Measurements from ENCODE around the gene ENAM.

DNA sequence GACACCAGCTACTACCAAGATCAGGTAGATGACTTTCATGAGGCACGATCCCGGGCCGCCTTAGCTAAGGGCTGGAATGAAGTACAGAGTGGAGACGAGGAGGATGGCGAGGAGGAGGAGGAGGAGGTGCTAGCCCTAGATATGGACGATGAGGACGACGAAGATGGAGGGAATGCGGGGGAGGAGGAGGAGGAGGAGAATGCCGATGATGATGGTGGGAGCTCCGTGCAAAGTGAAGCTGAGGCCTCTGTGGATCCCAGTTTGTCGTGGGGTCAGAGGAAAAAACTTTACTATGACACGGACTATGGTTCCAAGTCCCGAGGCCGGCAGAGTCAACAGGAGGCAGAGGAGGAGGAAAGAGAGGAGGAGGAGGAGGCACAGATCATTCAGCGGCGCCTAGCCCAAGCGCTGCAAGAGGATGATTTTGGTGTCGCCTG is 60.3 kb downstream of the ENAM start:
- no peak for TF ChIP-seq HDAC2 (IDR thresholded peaks at IDR 0.05)
- TF ChIP-seq, protein P1, sequence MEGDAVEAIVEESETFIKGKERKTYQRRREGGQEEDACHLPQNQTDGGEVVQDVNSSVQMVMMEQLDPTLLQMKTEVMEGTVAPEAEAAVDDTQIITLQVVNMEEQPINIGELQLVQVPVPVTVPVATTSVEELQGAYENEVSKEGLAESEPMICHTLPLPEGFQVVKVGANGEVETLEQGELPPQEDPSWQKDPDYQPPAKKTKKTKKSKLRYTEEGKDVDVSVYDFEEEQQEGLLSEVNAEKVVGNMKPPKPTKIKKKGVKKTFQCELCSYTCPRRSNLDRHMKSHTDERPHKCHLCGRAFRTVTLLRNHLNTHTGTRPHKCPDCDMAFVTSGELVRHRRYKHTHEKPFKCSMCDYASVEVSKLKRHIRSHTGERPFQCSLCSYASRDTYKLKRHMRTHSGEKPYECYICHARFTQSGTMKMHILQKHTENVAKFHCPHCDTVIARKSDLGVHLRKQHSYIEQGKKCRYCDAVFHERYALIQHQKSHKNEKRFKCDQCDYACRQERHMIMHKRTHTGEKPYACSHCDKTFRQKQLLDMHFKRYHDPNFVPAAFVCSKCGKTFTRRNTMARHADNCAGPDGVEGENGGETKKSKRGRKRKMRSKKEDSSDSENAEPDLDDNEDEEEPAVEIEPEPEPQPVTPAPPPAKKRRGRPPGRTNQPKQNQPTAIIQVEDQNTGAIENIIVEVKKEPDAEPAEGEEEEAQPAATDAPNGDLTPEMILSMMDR (IDR thresholded peaks at IDR 0.05), result no peak
